Measurements from ENCODE around the gene MSN. TPM values are rescaled to one million over a fixed set of nuclear protein-coding genes. Genes with fewer than 3 reads are reported as not detected.
A peak's percentile ranks its signal among the peaks of the same experiment; 100 is the strongest.

Gene MSN
- total RNA-seq, 4 donors from 2014 or later, result 166 to 412 (median 274) TPM

- no peak for TF ChIP-seq CTCF (IDR thresholded peaks at IDR 0.05)
- DNase-seq (ENCODE audit: low spot score) (no peak), ATAC-seq (ENCODE audit: low FRiP score) (no peak)
These were observed 6.9 kb downstream of the MSN start for GRCh38 chrX:65674204-65674893.

DNA sequence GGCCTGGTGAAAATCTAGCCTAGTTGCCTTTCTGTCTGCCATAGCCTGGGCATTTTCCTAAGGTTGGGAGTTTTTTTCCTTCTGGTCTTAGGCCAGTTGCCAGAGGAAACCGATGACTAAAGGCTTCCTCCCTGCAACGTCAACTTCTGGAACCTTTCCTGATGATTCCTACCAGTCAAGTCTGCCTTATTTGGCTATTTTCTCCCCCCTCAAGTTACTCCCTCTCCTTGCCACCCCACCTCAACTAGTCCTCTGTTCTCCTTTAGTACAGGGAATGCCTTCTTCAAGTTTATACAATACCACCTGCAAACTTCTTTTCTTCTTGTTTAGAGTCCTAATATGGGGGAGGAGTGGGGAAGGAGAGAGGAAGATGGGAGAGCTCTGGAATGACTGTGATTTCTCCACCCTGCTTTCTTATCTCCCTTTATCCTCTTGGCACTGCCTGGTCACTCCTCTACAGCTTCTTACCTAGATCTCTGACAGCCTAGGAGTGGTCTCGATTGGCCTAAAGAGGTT is 10.6 kb downstream of the MSN start:
- ATAC-seq (ENCODE audit: low FRiP score) (peak; percentile 58), DNase-seq (ENCODE audit: low spot score) (no peak)
- TF ChIP-seq CTCF (IDR thresholded peaks at IDR 0.05), result no peak

GRCh38 chrX:65679071-65679540 is 11.7 kb downstream of the MSN start:
- no peak for TF ChIP-seq CTCF (IDR thresholded peaks at IDR 0.05)
- ATAC-seq (ENCODE audit: low FRiP score) (peak; percentile 70), DNase-seq (ENCODE audit: low spot score) (no peak)

- TF ChIP-seq CTCF (IDR thresholded peaks at IDR 0.05), result no peak
- DNase-seq (ENCODE audit: low spot score) (no peak), ATAC-seq (ENCODE audit: low FRiP score) (no peak)
These were observed 14.4 kb downstream of the MSN start for GRCh38 chrX:65681810-65682209.

DNA sequence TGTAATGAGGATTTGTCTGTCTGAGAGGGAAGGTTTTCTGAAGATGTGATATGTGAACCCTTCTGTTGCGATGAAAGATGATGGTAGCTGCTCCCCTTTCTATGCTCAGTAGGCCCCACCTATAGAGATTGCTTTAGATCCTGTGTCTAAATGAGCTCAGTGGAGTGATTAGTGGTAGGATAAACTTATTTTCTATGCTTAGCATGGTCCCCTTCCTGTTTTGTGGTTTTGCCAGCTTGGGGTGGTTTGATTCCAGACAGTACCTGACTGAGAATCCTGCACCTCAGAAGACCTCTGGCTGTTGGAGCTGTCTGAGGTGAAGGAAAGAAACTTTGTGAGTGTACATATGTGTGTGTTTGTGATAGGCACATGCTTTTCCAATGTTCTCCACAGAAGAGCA is 17.7 kb downstream of the MSN start:
- no peak for ATAC-seq (ENCODE audit: low FRiP score)
- no peak for DNase-seq (ENCODE audit: low spot score)
- no peak for TF ChIP-seq CTCF (IDR thresholded peaks at IDR 0.05)

- TF ChIP-seq CTCF (IDR thresholded peaks at IDR 0.05), result no peak
- DNase-seq (ENCODE audit: low spot score) (no peak), ATAC-seq (ENCODE audit: low FRiP score) (no peak)
These were observed 18.8 kb downstream of the MSN start for GRCh38 chrX:65686236-65686635.

GRCh38 chrX:65687367-65687766 is 19.9 kb downstream of the MSN start:
- no peak for DNase-seq (ENCODE audit: low spot score)
- no peak for ATAC-seq (ENCODE audit: low FRiP score)
- no peak for TF ChIP-seq CTCF (IDR thresholded peaks at IDR 0.05)

All from omental fat pad (tissue), 4 donors.